ENCODE results near the gene OGDH.
"Not testable (repeated sequence)": the region's sequence is repeated elsewhere in the genome, so short reads cannot be mapped to it uniquely, and the experiment has no call there.

Gene OGDH

DNA sequence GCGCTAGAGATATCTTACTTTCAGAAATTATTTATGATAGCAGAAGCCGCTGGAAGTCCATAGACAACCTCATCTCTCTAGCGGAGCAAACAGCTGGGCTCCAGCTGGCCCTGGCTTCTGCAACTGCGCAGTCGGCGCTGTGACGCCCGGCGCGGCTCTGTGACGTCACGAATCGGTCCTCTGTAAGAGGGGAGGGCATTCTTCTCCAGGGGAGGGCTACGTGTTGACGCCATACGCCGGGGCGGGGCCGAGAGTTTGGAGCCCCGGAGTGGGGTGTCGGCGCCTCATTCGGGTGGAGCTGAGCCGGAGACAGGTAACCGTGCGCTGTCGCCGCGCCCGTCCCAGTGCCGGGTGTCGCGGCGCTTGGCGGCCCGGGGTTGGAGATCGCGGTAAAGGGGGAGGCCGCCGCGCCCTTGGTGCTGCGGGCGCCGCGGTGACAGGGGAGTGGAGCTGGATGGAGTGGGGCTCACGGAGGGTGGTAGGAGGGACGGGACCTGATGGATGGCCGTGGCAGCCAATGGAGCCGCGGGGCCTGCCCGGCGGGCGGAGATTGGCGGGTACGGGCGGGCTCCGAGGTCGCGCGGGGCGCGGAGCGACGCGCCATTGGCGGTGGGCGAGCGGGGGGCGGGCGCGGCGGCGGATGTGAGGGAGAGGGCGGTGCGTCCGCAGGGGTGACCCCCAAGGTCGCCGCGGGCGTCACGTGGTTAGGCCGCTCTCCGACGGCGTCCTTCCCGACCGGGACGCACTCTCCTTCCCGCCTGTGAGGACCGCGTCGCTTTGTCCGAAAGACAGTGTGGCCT is at the start of gene OGDH:
OGDH (plus strand) TSS at position 287 of the 800 bp plus-strand sequence. CDS start 17,717 bp downstream, outside the sequence.
- peak; percentile 98 for DNase-seq

DNA sequence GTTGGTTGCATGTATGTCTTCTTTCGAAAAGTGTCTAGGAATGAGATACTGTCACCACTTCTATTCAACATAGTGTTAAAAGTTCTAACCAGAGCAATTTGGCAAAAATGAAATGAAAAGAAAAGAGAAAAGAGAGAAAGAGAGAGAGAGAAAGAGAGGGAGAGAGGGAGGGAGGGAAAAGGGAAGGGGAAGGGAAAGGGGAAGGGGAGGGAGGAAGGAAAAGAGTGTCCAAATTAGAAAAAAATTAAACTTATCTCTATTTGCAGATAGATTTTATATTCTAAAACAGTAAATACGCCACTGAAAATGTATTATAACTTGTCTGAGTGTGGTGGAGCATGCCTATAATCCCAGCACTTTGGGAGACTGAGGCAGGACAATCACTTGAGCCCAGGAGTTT is 48.9 kb upstream of the OGDH start:
- DNase-seq: no peak

DNA sequence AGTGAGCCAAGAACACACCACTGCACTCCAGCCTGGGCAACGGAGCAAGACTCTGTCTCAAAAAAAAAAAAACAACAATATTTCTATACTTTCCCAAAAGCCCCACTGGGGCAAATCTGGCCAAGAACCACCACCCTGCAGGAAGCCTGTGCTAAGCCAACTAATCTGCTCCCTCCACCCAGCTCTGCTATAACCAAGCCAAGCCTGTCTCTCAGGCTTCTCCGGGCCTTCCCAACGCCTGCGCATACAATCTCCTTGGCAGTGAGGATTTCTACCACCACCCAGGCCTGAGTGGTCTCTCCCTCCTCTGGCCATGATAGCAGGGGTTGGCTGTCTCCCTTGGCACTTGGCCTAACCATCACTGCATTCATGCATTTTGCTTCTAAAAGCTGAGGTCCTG is 46.9 kb upstream of the OGDH start:
- DNase-seq: no peak

- DNase-seq: no peak
Observed at GRCh38 chr7:44561481-44561880, 44.9 kb upstream of the OGDH start.

DNA sequence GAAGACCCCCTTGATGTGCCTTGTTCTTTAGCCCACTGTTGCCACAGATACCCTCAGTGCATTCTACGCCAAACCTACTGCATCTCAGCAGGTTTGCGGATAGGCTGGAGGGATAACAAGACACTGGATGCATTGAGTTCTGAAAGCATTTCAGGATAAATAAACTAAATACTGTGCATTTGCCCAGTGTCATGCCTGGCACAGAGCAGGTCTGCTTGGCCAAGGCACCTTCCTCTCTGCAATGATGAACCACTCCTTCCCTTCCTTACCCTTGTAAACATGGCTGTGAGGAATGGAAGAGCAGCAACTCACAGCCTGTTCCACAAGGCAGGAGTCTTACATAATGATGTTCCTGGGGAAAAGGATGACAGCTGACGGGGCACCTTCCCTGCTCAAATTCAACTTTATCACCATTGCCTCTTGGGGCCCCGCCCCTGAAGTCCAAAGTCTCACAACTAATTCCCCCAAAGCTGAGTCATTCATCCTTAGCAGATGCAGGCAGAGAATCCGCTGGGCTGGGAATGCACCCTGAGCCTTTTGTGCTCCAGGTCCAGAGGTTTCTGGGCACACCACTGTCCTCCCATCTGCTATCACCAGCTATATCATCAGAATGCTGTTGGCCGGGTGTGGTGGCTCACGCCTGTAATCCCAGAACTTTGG is 44.3 kb upstream of the OGDH start:
- no peak for DNase-seq

DNA sequence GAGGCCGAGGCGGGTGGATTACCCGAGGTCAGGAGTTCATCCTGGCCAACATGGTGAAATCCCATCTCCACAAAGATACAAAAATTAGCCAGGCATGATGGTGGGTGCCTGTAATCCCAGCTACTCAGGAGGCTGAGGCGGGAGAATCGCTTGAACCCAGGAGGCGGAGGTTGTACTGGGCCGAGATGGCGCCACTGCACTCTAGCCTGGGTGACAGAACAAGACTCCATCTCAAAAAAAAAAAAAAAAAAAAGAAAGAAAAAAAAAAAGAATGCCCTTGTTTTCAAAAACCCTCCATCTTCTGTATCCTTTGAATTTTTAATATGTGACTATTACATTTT is 43.8 kb upstream of the OGDH start:
- DNase-seq: not testable (repeated sequence)

DNA sequence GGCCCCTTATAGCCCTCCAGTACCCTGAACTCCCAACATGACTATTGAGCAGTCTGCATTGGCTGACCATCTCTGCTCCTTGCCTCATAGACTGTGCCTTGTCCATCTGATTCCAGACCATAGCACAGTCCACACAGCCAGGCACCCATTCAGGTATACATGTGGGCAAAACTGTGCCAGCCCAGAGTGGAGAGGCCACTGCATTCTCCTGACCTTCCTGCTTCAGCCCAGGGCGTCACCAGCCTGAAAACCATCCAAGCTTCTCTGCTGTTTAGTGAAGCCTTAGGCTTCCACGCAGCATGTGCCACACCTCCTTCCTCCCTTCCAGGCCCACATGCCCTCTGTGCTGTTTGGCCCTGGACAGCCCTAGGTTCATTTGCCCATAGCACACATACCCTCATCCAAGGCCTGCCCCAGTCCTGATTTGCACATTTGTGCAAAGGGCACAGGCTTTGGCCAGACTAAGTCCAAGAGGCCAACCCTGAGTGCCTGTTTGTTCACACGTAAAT is 43.2 kb upstream of the OGDH start:
- no peak for DNase-seq

DNA sequence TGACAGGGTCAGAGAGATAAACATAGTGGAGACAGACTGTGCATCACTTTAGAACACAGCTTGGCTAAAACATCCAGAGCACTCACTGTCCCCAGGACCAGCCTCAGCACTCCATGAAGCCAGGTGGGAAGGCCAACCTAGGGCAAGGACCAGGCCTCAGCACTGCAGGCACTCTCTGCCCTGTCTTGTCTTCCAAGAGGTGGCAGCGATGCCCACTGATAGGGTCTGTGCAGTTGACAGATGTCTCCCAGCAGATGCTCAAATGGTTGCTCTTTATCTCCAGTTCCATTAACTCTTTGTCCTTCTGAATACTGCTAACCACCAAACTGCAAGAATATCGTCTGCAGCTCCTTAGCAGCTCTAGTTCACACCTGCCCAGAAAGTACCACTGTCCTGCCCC is 41.8 kb upstream of the OGDH start:
- DNase-seq: no peak

- DNase-seq: peak; percentile 47 to 71
Observed at GRCh38 chr7:44565097-44565794, 41.2 kb upstream of the OGDH start.

GRCh38 chr7:44565795-44566559 is 40.5 kb upstream of the OGDH start:
- DNase-seq: no peak

- DNase-seq: no peak
Observed at GRCh38 chr7:44566680-44567079, 39.7 kb upstream of the OGDH start.

- DNase-seq: no peak
Observed at GRCh38 chr7:44567884-44568283, 38.5 kb upstream of the OGDH start.

DNA sequence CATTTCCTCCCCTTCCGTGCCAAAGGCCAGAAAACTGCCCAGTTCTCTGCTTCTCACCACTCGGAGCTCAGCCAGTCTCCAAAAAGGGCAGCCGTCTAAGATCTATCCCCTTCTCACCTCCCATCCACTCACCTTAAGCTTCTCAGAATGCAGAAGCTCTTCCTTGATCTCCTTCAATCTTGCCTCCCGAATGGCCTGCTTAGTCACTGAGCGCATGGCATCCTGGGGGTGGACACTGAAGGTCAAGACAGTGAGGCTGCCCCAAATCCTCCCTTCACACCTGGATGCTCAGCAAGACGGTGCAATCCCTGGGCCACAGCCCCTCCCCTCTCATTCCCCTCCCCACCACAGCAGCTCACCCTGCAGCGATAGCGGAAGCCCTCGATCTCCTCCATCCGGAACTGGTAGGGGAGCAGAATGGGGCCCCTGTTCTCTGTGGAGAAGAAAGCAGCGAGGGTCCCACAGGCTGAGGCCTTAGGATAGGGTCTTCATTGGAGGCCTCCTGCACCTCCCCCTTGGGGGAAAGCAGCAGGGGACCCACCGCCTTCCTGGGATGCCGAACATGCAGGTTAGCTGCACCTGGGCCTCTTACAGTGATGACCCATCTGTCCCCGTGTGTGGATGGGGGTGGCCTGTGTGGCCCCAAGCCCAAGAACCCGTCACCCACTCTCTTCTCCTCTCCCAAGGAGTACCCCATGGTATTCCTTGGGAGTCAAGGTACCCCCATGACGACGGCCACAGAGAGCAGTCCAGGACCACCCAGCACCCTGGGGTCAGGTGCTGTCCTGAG is 37.5 kb upstream of the OGDH start:
- no peak for DNase-seq

DNA sequence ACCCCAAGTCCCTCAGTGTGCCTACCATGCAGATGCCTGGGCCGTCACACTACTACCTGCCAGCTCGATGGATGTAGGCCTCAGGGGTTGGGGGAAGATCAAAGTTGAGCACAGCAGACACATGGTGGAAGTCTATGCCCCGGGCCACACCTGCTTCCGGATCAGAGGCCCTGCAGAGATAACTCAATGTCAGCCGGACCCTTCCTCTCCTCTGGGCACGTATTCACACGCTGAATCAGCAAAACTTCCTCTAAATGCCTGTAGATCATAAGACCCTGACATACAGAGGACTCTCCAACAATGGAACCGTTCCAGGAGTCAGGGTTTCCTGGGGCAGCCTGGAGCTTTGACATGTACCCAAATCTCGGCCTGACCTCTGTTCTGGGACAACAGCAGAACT is 36.5 kb upstream of the OGDH start:
- no peak for DNase-seq

GRCh38 chr7:44572771-44573170 is 33.7 kb upstream of the OGDH start:
- no peak for DNase-seq

DNA sequence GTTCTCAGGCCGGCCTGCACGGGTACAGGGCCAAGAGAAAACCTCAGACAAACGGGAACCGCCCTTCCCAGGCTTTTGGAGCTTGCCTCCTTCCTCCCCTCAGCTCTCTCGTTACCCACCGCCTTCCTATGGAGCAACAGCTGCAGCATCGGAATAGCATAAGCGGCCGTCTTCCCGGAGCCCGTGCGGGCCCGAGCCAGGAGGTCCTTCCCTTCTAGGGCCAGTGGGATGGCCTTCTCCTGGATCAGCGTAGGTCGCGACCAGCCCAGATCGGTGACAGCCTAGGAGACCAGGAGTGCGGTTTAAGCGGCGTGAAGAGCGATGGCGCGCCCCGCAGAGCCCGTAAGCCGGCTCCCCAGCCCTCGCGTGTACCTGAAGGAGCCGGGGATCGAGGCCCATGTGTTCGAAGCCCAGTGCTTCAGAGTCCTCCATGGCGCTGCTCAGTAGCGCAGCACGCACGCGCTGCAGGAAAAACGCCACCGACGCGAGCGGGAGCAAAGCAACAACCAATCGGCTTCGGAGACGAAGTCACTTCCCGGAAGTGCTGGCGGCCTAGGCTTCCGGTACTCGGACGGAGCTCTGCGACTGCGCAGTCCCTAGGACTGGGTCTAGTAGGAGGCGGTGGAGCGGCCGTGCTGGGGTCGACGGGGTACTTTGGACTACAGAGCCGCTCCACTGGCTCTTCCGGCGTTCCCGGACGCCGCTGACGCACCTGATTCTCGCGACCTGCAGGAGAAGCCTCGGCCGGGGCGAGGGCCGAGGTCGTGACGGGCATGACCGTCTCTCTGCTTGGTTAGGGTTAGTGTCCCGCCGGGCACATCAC is 32.8 kb upstream of the OGDH start, which contains the start of gene DDX56:
DDX56 (minus strand) TSS at position 445 of the 823 bp plus-strand sequence; CDS start at position 432, 13 bp downstream.
- DNase-seq: peak; percentile 94 to 95

- no peak for DNase-seq
Observed at GRCh38 chr7:44574287-44574872, 32.0 kb upstream of the OGDH start.

GRCh38 chr7:44575054-44575453 is 31.4 kb upstream of the OGDH start:
- no peak for DNase-seq

DNA sequence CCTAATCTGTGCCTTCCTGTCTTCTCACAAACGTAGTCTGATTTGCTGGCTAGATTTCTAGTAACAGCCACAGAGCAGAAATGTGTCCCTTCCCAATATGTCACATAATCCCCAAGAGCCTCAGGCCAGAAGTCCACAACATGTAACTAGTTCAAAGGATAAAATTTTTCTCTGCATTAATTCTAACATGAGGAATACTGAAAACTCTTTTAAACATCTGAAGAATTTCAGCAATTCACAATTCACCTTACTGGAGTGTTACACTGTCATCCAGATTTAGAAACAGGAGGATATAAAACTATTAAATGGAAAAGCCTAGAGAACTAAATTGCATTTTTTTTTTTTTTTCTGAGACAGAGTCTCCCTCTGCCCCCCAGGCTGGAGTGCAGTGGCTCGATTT is 30.2 kb upstream of the OGDH start:
- no peak for DNase-seq

Measured in CD4-positive, alpha-beta T cell treated with Interferon alpha-2 for 1 hour (primary cell).